Measurements from ENCODE around the gene GUCA1C.

The GUCA1C gene, protein sequence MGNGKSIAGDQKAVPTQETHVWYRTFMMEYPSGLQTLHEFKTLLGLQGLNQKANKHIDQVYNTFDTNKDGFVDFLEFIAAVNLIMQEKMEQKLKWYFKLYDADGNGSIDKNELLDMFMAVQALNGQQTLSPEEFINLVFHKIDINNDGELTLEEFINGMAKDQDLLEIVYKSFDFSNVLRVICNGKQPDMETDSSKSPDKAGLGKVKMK

DNA sequence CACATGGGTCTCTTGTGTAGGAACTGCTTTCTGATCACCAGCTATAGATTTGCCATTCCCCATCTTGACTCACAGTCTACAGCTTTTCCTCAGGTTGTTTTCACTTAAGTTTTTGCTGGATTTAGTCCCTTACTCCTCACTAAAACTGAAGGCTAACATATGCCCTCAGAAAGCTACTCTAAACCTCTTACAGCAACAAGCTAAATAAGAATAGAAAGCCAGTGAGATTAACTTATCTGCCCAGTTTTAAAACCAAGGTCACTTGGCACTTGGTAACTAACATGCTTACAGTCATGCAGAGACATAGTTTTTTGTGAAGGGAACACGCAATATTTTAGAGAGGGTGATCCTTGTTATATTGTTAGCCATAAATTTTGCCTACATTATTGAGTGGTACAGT, at the start of gene GUCA1C:
Gene GUCA1C, minus strand, starts transcription at position 180 of the 400 bp plus-strand sequence. Its CDS starts 117 bp downstream, at position 63.
- DNase-seq (ENCODE audit: low read depth) = no peak

DNA sequence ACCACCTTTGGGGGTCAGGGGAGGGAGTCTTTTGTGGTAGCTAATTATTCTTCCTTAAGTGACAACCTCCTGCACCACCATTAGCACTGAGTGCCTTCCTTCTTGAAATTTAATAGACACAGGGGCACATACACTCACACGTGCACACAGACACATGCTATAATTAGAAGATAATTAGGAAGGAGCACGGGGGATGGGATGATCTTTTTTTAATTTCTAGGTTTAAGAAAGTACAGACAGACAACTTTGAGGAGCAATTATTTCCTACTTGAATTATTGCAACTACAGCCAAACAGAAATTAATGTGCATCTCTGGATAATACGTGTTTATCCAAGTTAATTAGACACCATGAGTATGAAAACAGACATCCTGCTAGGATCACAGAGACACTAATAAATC, 44.8 kb upstream of the GUCA1C start:
- DNase-seq (ENCODE audit: low read depth) = no peak

GRCh38 chr3:108985844-108986243, 32.2 kb upstream of the GUCA1C start:
- DNase-seq (ENCODE audit: low read depth) = no peak

DNA sequence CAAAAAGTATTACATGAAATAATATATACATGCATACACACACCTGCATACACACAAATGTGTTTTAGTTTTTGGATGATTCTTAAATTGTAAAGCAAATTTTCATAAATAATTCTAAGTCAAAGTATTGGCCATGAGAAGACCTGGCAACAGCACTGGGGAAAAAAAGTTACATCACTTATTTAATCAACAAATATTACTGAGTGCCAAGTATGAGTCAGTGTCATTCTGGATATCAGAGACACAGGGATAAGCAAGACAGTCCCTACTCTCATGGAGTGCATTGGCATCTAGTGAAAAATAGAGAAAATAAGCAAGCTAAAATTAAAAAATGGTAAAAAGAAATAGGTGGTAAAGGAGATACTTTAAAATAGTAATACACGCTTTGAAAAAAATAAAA, 29.4 kb upstream of the GUCA1C start:
- no peak for DNase-seq (ENCODE audit: low read depth)

GRCh38 chr3:108976058-108976457, 22.4 kb upstream of the GUCA1C start:
- no peak for DNase-seq (ENCODE audit: low read depth)

DNA sequence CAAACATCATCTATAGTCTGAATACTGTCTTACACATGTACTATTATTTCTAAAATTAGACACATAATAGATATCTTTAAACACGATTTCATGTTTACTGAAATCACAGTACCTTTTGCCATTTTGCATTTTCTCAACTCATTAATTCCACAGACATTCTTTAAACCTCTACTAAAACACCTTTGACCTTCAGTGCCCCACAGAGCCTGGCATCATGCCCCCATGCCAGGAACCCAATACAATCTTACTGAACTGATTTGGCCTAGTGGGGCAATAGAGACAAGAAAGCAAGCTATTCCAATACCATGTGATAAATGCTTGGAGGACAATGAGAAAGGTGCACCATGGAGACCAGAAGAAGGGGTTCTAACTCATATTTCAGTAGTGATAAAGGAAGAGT, 19.3 kb upstream of the GUCA1C start:
- DNase-seq (ENCODE audit: low read depth) = no peak

DNA sequence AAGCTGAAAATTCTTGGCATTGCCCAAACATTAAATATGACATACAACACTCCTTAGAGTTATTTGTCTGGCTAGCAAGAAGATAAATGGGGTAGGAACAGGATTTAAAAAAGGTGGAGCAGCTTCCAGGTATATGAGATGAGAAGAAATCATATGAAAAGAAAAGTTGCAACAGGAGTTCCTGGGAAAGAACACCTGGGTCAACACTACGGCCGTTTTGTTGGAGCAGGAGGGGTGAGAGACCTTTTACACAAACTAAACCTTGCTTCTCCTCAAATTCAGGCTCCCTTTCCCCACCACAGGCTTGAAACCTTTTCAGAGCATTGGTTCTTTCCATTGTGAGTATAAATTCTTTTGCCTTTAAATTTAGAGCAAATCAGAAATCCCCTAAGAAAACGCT, 18.8 kb upstream of the GUCA1C start:
- DNase-seq (ENCODE audit: low read depth) = no peak

- no peak for DNase-seq (ENCODE audit: low read depth)
Observed at GRCh38 chr3:108970561-108970960, 16.9 kb upstream of the GUCA1C start.

DNA sequence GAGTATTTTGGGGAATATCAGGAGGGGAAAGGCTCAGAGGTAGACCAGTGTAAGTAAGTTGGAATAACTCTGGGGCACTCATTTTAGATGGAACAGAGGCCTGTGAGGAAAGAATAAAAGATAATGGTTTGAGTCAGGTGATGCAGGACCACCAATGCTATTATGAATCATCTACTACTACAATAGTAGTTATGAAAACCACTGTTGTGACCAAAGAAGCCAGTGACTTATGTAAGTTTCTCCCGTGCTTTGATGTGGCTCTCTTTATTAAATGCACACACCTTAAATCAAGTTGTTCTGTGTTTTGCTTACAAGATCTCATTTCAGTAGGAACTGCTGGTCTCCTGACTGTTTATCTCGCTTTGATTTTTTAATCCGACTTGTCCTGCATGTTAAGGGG, 13.1 kb upstream of the GUCA1C start:
- DNase-seq (ENCODE audit: low read depth) = no peak

DNA sequence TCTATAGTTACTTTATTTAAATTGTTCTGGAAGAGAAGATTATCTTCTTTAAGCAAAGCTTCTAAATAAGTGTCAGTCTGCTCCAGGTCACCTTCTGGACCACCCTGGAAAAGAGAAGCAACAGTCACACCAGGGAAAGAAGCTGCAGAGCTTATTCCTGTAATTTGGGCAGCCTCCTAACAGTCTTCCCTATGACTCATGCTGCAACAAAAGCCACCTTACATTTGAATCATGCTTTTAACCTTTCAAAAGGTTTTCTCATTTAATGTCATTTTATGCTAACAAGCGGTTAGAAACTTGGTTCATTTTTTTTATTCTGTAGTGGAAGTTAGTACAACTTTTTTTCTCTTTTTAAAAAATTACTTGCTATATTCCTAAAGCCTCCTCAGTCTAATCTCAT, 5.3 kb upstream of the GUCA1C start:
- DNase-seq (ENCODE audit: low read depth) = no peak

DNA sequence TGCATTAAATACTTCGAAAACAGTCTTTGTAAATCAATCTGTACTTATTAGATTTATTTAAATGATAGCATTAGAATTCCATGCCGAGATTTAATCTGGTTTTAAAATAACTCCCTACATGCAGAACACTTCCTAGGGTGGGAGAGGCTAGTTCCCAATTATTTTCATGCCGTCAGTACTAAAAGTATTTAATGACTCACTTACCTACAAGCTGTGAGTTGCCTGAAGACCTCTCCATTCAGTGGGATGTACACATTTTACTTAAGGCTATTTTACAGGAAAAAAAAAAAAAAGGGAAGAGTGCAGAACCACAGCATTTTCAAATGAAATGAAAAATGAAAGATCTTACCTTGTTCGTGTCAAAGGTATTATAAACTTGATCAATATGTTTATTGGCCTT, 469 bp downstream of the GUCA1C start:
- no peak for DNase-seq (ENCODE audit: low read depth)

GRCh38 chr3:108951820-108952501, 1.7 kb downstream of the GUCA1C start:
- no peak for DNase-seq (ENCODE audit: low read depth)

GRCh38 chr3:108947855-108948254, 5.8 kb downstream of the GUCA1C start:
- no peak for DNase-seq (ENCODE audit: low read depth)

DNA sequence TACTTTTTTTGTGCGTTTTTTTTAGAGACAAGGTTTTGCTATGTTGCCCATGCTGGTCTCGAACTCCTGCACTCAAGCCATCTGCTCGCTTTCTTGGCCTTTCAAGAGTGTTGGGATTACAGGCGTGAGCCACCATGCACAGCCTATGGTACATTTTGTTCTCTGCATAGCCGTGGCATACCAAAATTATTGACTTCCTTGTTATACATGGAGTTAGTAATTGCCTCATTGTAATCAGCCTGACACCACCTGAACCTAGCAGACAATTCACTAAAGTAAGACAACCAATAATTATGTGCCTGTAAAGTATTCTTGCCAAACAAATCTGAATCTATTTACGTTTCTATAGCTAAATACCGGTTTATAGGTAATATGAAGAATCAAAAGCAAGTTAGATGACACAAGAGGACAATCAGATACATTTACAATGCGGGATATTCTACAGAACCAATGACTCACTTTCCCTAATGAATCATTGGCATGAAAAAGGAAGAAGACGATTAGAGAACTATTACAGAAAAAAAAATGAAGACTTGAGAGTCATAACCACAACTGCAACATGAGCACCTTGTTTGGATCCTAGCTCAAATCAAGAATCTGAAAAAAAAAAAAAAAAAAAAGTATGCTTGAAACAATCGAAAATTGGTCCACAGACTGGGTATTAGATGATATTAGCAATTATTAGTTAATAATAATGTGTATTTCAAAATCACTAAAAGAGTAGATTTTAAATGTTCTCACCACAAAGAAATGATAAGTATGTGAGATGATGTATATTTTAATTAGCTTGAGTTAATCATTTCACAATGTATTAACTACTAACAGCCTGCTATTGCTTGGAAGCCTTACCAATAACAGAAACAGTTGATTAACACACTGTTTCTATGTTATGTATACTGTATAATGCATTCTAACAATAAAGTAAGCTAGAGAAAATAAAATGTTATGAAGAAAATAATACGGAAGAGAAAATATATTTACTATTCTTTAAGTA, 7.1 kb downstream of the GUCA1C start:
- no peak for DNase-seq (ENCODE audit: low read depth)

DNA sequence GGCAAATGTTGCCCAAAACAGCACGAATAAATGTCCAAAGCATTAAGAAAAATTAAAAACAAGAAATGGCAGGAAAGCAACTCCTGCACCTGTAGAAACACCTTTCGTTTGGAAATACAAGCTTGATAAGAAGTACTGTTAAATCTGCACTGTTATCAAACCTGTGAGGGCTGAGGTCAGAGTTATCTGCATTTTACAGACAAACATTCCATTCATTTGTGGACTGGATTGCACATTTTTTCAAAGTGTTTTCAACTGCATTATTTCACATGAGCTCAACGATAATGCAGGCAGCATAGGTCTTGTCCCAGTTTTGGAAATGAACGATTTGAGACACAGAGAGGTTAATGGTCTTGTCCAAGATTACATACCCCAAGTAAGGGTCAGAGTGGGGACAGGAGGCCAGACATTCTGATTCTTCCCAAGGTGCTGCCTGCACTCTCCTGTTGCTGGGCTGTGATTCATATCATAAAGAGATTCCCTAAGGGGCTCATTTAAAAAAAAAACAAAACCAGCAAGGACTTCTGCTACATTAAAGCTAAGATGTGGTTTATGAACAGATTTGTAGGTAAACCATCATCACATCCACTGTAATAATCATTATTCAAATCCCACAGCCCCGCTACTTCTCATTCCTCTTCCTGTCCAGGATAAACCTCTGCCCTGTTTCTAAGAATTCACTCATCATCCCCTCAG, 13.0 kb downstream of the GUCA1C start:
- DNase-seq (ENCODE audit: low read depth) = no peak

- no peak for DNase-seq (ENCODE audit: low read depth)
Observed at GRCh38 chr3:108940166-108940565, 13.5 kb downstream of the GUCA1C start.

- no peak for DNase-seq (ENCODE audit: low read depth)
Observed at GRCh38 chr3:108936924-108937689, 16.6 kb downstream of the GUCA1C start.

GRCh38 chr3:108931035-108931434, 22.6 kb downstream of the GUCA1C start:
- DNase-seq (ENCODE audit: low read depth) = no peak

DNA sequence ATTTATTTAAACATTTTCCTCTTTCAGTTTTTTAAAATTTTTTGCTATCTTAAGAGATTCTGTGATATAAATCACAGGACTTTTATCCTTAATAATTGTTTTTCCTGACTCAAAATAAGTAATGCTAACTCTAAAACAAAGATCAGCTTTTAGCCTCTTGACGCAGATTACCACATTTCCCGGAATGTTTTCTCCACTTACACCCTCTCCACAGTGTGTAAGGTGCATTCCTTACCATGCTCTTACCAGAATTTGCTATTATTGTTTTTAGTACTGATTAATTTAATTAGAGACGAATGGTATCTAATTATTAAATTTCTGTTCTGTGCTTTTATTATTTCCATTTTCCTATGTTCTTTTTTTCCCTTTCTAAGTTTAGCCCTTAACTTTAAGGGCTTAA, 34.8 kb downstream of the GUCA1C start:
- DNase-seq (ENCODE audit: low read depth) = no peak

GRCh38 chr3:108914774-108915641, 38.7 kb downstream of the GUCA1C start:
- DNase-seq (ENCODE audit: low read depth) = peak; percentile 49
